HG03097 (cell line): ENCODE measurements around the gene ADH5.
"Not testable (repeated sequence)": the region's sequence is repeated elsewhere in the genome, so short reads cannot be mapped to it uniquely, and the experiment has no call there.

Source experiments
- ATAC-seq: cut with Tn5 transposase; IDR thresholded peaks from one replicate; pipeline ENCODE4 v1.9.1; 2021; ENCODE audit not compliant: unreplicated experiment, low FRiP score

The ADH5 gene

GRCh38 chr4:99088023-99088449 is 552 bp downstream of the ADH5 start:
- peak; percentile 13 for ATAC-seq

- no peak for ATAC-seq
These were observed 4.0 kb downstream of the ADH5 start for GRCh38 chr4:99084595-99084994.

GRCh38 chr4:99082192-99082591 is 6.4 kb downstream of the ADH5 start:
- ATAC-seq = no peak

GRCh38 chr4:99080869-99081268 is 7.7 kb downstream of the ADH5 start:
- not testable (repeated sequence) for ATAC-seq

- ATAC-seq = no peak
These were observed 8.8 kb downstream of the ADH5 start for GRCh38 chr4:99079625-99080295.

GRCh38 chr4:99078931-99079624 is 9.5 kb downstream of the ADH5 start:
- ATAC-seq = no peak

- no peak for ATAC-seq
These were observed 10.3 kb downstream of the ADH5 start for GRCh38 chr4:99078336-99078735.

GRCh38 chr4:99077177-99077576 is 11.4 kb downstream of the ADH5 start:
- no peak for ATAC-seq

- ATAC-seq = no peak
These were observed 12.2 kb downstream of the ADH5 start for GRCh38 chr4:99076292-99076976.

- no peak for ATAC-seq
These were observed 13.8 kb downstream of the ADH5 start for GRCh38 chr4:99074816-99075215.

- ATAC-seq = no peak
These were observed 17.4 kb downstream of the ADH5 start for GRCh38 chr4:99071159-99071558.

GRCh38 chr4:99067617-99068016 is 21.0 kb downstream of the ADH5 start:
- no peak for ATAC-seq

GRCh38 chr4:99065521-99065920 is 23.1 kb downstream of the ADH5 start:
- not testable (repeated sequence) for ATAC-seq

- ATAC-seq = peak; percentile 48
These were observed 26.5 kb downstream of the ADH5 start for GRCh38 chr4:99062120-99062519.

- no peak for ATAC-seq
These were observed 27.4 kb downstream of the ADH5 start for GRCh38 chr4:99061048-99061700.

- no peak for ATAC-seq
These were observed 29.0 kb downstream of the ADH5 start for GRCh38 chr4:99059550-99059949.

- ATAC-seq = no peak
These were observed 30.4 kb downstream of the ADH5 start for GRCh38 chr4:99058228-99058627.

- peak; percentile 57 for ATAC-seq
These were observed 34.1 kb downstream of the ADH5 start for GRCh38 chr4:99054428-99054994.

- ATAC-seq = no peak
These were observed 35.7 kb downstream of the ADH5 start for GRCh38 chr4:99052902-99053301.

- no peak for ATAC-seq
These were observed 40.9 kb downstream of the ADH5 start for GRCh38 chr4:99047710-99048109.

GRCh38 chr4:99043346-99043745 is 45.2 kb downstream of the ADH5 start:
- ATAC-seq = no peak
